HepG2 (cell line): ENCODE measurements around the gene PPP4R3A. TPM values are rescaled to one million over a fixed set of nuclear protein-coding genes. Genes with fewer than 3 reads are reported as not detected.

Source experiments
- ARHGAP35 ChIP-seq: sonication (generic); formaldehyde crosslinking; IDR thresholded peaks from 2 replicates; pipeline ENCODE4 v1.9.0; 2022; ENCODE audit warnings: mild to moderate bottlenecking, inconsistent platforms, moderate library complexity, missing genetic modification reagents, borderline replicate concordance
- ARNT ChIP-seq: fragments of 450-650 bp; IDR thresholded peaks from 2 replicates; pipeline ENCODE4 v1.6.1; 2017
- ATF6 ChIP-seq: sonication (generic); formaldehyde crosslinking; conservative IDR thresholded peaks from 2 replicates; pipeline ENCODE4 v1.4.0; 2020; ENCODE audit warnings: missing genetic modification reagents
- DMAP1 ChIP-seq: IDR thresholded peaks from 2 replicates; pipeline ENCODE4 v1.6.1; 2016
- EZH2 ChIP-seq: conservative IDR thresholded peaks from 2 replicates; pipeline ENCODE4 v1.6.1; 2012; ENCODE audit warnings: mild to moderate bottlenecking, low read depth, low read length, moderate library complexity
- GABPB1 ChIP-seq: IDR thresholded peaks from 2 replicates; pipeline ENCODE4 v1.6.1; 2016; ENCODE audit warnings: mild to moderate bottlenecking, missing genetic modification reagents, moderate library complexity, missing compliant biosample characterization
- HNF4G ChIP-seq, 2 experiments: sonication (generic) in 1 of 2; formaldehyde crosslinking in 1 of 2; IDR thresholded peaks; 2 replicates each; pipeline versions ENCODE4 v1.4.0 to v1.6.1; 2011 to 2020; ENCODE audit warnings: borderline replicate concordance in 2 of 2, low read depth in 2 of 2, mild to moderate bottlenecking in 2 of 2, low read length in 1 of 2, missing genetic modification reagents in 1 of 2, moderate library complexity in 1 of 2
- HOXA5 ChIP-seq: sonication (generic); formaldehyde crosslinking; IDR thresholded peaks from 2 replicates; pipeline ENCODE4 v1.4.0; 2020; ENCODE audit warnings: missing genetic modification reagents
- IKZF4 ChIP-seq: sonication (generic); formaldehyde crosslinking; IDR thresholded peaks from 2 replicates; pipeline ENCODE4 v1.5.1; 2020; ENCODE audit warnings: borderline replicate concordance, mild to moderate bottlenecking, low read depth, missing genetic modification reagents; ENCODE audit errors: not compliant biosample characterization
- IRX3 ChIP-seq: sonication (generic); formaldehyde crosslinking; IDR thresholded peaks from 2 replicates; pipeline ENCODE4 v1.8.1; 2023; ENCODE audit warnings: mild to moderate bottlenecking, low read depth, missing genetic modification reagents, borderline replicate concordance
- MXD4 ChIP-seq: IDR thresholded peaks from 2 replicates; pipeline ENCODE4 v1.6.1; 2016; ENCODE audit warnings: mild to moderate bottlenecking, missing biosample characterization, missing genetic modification reagents
- PITX1 ChIP-seq: sonication (generic); formaldehyde crosslinking; IDR thresholded peaks from 2 replicates; pipeline ENCODE4 v1.5.1; 2020; ENCODE audit warnings: mild to moderate bottlenecking, missing genetic modification reagents
- RBAK ChIP-seq: sonication (generic); formaldehyde crosslinking; IDR thresholded peaks from 2 replicates; pipeline ENCODE4 v1.5.1; 2020; ENCODE audit warnings: mild to moderate bottlenecking, missing genetic modification reagents
- RFXANK ChIP-seq: IDR thresholded peaks from 2 replicates; pipeline ENCODE4 v1.6.1; 2016
- SALL1 ChIP-seq: sonication (generic); formaldehyde crosslinking; IDR thresholded peaks from 2 replicates; pipeline ENCODE4 v1.8.0; 2022; ENCODE audit warnings: mild to moderate bottlenecking, missing genetic modification reagents
- SP2 ChIP-seq: sonication (generic); formaldehyde crosslinking; IDR thresholded peaks from 2 replicates; pipeline ENCODE4 v1.5.1; 2020; ENCODE audit warnings: mild to moderate bottlenecking, missing genetic modification reagents
- TMF1 ChIP-seq: sonication (generic); formaldehyde crosslinking; IDR thresholded peaks from 2 replicates; pipeline ENCODE4 v1.8.1; 2022; ENCODE audit warnings: low read depth, missing genetic modification reagents
- UBTF ChIP-seq: sonication (generic); formaldehyde crosslinking; IDR thresholded peaks from 2 replicates; pipeline ENCODE4 v1.4.0; 2020; ENCODE audit warnings: mild to moderate bottlenecking, missing genetic modification reagents
- XBP1 ChIP-seq: sonication (generic); formaldehyde crosslinking; IDR thresholded peaks from 2 replicates; pipeline ENCODE4 v1.5.0; 2020; ENCODE audit warnings: missing genetic modification reagents
- ZBTB43 ChIP-seq: sonication (generic); formaldehyde crosslinking; conservative IDR thresholded peaks from 2 replicates; pipeline ENCODE4 v1.4.0; 2020; ENCODE audit warnings: missing genetic modification reagents
- ZBTB46 ChIP-seq: sonication (generic); formaldehyde crosslinking; IDR thresholded peaks from 2 replicates; pipeline ENCODE4 v1.4.0; 2020; ENCODE audit warnings: mild to moderate bottlenecking, missing genetic modification reagents, borderline replicate concordance
- ZKSCAN5 ChIP-seq: sonication (generic); formaldehyde crosslinking; IDR thresholded peaks from 2 replicates; pipeline ENCODE4 v1.5.1; 2020; ENCODE audit warnings: mild to moderate bottlenecking, missing genetic modification reagents
- ZNF780A ChIP-seq: sonication (generic); formaldehyde crosslinking; IDR thresholded peaks from 2 replicates; pipeline ENCODE4 v1.8.0; 2022; ENCODE audit warnings: mild to moderate bottlenecking, missing genetic modification reagents, moderate library complexity
- polyA plus RNA-seq, 8 experiments: library from polyadenylated mRNA; depleted of rRNA in 3 of 8; stranded (reverse) in 7 of 8; unstranded in 1 of 8; fragments of >200 nt; fragmentation: Illumina TruSeq in 4 of 8; extraction: Trizol in 4 of 8; gene quantifications; 2 replicates each; pipeline versions ENCODE4 v1.2.1 to v1.2.3, GENCODE V29; 2011 to 2016; ENCODE audit warnings: low read depth in 4 of 8, missing spikeins in 1 of 8, mixed read lengths in 1 of 8; ENCODE audit not compliant: insufficient read depth in 1 of 8
- total RNA-seq, 5 experiments: library from RNA; depleted of rRNA; stranded (reverse); fragments of >200 nt; fragmentation: Illumina TruSeq; extraction: Trizol; gene quantifications; 2 replicates each; pipeline ENCODE4 v1.2.3, GENCODE V29; 2016; ENCODE audit warnings: low read depth in 1 of 5

The PPP4R3A gene
- total and polyA plus RNA-seq, 2 of the 13 experiments (the other 11 are each of a cell fraction or from before 2014, with no cell fraction given): 22.5 to 57.4 TPM

GRCh38 chr14:91509083-91509877 lies 830 bp downstream of the PPP4R3A start (continued):
- TF ChIP-seq ZBTB46: no peak
- TF ChIP-seq RBAK: no peak
- no peak for TF ChIP-seq SP2 (CRISPR knock-in tag)
- TF ChIP-seq TMF1 (CRISPR knock-in tag): no peak
- TF ChIP-seq RFXANK (CRISPR knock-in tag): no peak
- peak; percentile 48; the same call in 1 of the 2 replicates for TF ChIP-seq GABPB1
- no peak for TF ChIP-seq IKZF4 (CRISPR knock-in tag)
- no peak for TF ChIP-seq MXD4
- TF ChIP-seq DMAP1 (CRISPR knock-in tag): peak; percentile 63; the same call in 1 of the 2 replicates
- no peak for TF ChIP-seq IRX3 (CRISPR knock-in tag)
- TF ChIP-seq ARNT: no peak
- TF ChIP-seq ARHGAP35: no peak
- TF ChIP-seq HNF4G (IDR thresholded peaks at IDR 0.05; ENCODE audit: borderline replicate concordance, low read depth, low read length): no peak
- peak; percentile 54; the same call in 1 of the 2 replicates for TF ChIP-seq HNF4G (CRISPR knock-in tag; IDR thresholded peaks at IDR 0.05; ENCODE audit: borderline replicate concordance, low read depth)
- TF ChIP-seq PITX1: no peak
- TF ChIP-seq ZNF780A (CRISPR knock-in tag): no peak
- 0 out of 2 replicates have a peak, but pooled peaks have one; percentile 67 for TF ChIP-seq ATF6 (CRISPR knock-in tag)
- TF ChIP-seq SALL1 (CRISPR knock-in tag): peak; percentile 72; the same call in 1 of the 2 replicates
- TF ChIP-seq UBTF (CRISPR knock-in tag): peak; percentile 47
- peak; percentile 73; the same call in 1 of the 2 replicates for TF ChIP-seq HOXA5 (CRISPR knock-in tag)
- TF ChIP-seq XBP1 (CRISPR knock-in tag): no peak
- no peak for TF ChIP-seq EZH2
- TF ChIP-seq ZKSCAN5 (CRISPR knock-in tag): no peak
- peak; percentile 94; the same call in 1 of the 2 replicates for TF ChIP-seq ZBTB43 (CRISPR knock-in tag)
